Vagina (tissue), 2 donors: ENCODE data around the gene SLC5A5.

Source experiments
- POLR2A ChIP-seq, 2 donors: fragments of 450-650 bp; IDR thresholded peaks; one replicate each; pipeline ENCODE4 v1.6.1; 2017; ENCODE audit warnings: antibody characterized with exemption in 2 of 2, mild to moderate bottlenecking in 2 of 2, moderate library complexity in 2 of 2
- POLR2AphosphoS5 ChIP-seq, 2 donors: sonication (generic); formaldehyde crosslinking; IDR thresholded peaks; one replicate each; pipeline ENCODE4 v1.9.0; 2017; ENCODE audit warnings: antibody characterized with exemption in 2 of 2, mild to moderate bottlenecking in 2 of 2, low read depth in 1 of 2; ENCODE audit not compliant: insufficient read depth in 1 of 2
- TF ChIP-seq, protein P1 (sequence below), 3 experiments: fragments of 450-650 bp in 2 of 3; fragments of 200-600 bp in 1 of 3; sonication (generic) in 1 of 3; IDR thresholded peaks; one replicate each; pipeline ENCODE4 v1.5.1; 2017 to 2019; ENCODE audit warnings: antibody characterized with exemption in 3 of 3, mild to moderate bottlenecking in 2 of 3, moderate library complexity in 2 of 3

DNA sequence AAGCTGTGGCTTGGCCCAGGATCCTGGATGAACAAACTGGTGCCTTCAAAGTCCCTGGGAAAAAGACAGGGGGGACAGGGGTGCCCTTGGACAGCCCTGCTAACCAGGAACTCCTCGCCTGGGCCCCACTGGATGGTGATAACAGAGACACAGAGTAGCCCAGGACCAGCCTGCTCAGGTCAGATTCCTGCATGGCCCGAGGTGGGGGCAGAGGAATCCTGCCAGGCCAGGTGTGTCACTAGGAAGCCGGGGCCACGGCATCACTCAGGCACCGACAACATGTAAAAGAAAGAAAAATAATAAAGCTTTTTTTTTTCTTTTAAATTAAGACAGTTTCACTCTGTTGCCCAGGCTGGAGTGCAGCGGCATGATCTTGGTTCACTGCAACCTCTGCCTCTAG is 17.7 kb upstream of the SLC5A5 start:
- TF ChIP-seq, protein P1, sequence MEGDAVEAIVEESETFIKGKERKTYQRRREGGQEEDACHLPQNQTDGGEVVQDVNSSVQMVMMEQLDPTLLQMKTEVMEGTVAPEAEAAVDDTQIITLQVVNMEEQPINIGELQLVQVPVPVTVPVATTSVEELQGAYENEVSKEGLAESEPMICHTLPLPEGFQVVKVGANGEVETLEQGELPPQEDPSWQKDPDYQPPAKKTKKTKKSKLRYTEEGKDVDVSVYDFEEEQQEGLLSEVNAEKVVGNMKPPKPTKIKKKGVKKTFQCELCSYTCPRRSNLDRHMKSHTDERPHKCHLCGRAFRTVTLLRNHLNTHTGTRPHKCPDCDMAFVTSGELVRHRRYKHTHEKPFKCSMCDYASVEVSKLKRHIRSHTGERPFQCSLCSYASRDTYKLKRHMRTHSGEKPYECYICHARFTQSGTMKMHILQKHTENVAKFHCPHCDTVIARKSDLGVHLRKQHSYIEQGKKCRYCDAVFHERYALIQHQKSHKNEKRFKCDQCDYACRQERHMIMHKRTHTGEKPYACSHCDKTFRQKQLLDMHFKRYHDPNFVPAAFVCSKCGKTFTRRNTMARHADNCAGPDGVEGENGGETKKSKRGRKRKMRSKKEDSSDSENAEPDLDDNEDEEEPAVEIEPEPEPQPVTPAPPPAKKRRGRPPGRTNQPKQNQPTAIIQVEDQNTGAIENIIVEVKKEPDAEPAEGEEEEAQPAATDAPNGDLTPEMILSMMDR (IDR thresholded peaks at IDR 0.05): no peak
- no peak for TF ChIP-seq POLR2AphosphoS5 (IDR thresholded peaks at IDR 0.05; ENCODE audit: insufficient read depth in 1 of 2, low read depth in 1 of 2)
- no peak for TF ChIP-seq POLR2A (IDR thresholded peaks at IDR 0.05)
